Liver (tissue), 9 donors: ENCODE data around the gene JAKMIP2. TPM values are rescaled to one million over a fixed set of nuclear protein-coding genes. Genes with fewer than 3 reads are reported as not detected.

Source experiments
- DNase-seq: peaks from one replicate; pipeline ENCODE4 v3.0.0-alpha.2; 2017; ENCODE audit warnings: low spot score
- H3K27ac ChIP-seq, 2 donors: one replicate each; pipeline ENCODE4 v1.7.0; 2013; ENCODE audit warnings: inconsistent platforms in 2 of 2, low read length in 2 of 2, control low read depth in 1 of 2, low read depth in 1 of 2, mild to moderate bottlenecking in 1 of 2
- H3K27me3 ChIP-seq, 4 donors: one replicate each; pipeline versions ENCODE4 v1.6.1 to v1.7.0; 2013; ENCODE audit warnings: low read length in 3 of 4, inconsistent platforms in 1 of 4, mild to moderate bottlenecking in 1 of 4, moderate library complexity in 1 of 4; ENCODE audit not compliant: control insufficient read depth in 4 of 4, insufficient read depth in 4 of 4
- H3K36me3 ChIP-seq, 4 donors: one replicate each; pipeline versions ENCODE4 v1.6.1 to v1.7.0; 2013; ENCODE audit warnings: low read length in 3 of 4, mild to moderate bottlenecking in 3 of 4, low read depth in 1 of 4, moderate library complexity in 1 of 4; ENCODE audit not compliant: control insufficient read depth in 4 of 4, insufficient read depth in 3 of 4
- H3K4me1 ChIP-seq, 4 donors: one replicate each; pipeline versions ENCODE4 v1.6.1 to v1.7.0; 2013; ENCODE audit warnings: low read length in 3 of 4, mild to moderate bottlenecking in 3 of 4, moderate library complexity in 1 of 4; ENCODE audit not compliant: control insufficient read depth in 4 of 4, insufficient read depth in 4 of 4
- H3K4me3 ChIP-seq, 3 donors: one replicate each; pipeline versions ENCODE4 v1.6.1 to v1.7.0; 2013; ENCODE audit warnings: low read length in 3 of 3, control low read depth in 1 of 3, low read depth in 1 of 3, mild to moderate bottlenecking in 1 of 3
- H3K9ac ChIP-seq, 2 donors: one replicate each; pipeline ENCODE4 v1.7.0; 2013; ENCODE audit warnings: low read length in 2 of 2, mild to moderate bottlenecking in 2 of 2, moderate library complexity in 2 of 2, control low read depth in 1 of 2, low read depth in 1 of 2
- H3K9me3 ChIP-seq, 4 donors: one replicate each; pipeline versions ENCODE4 v1.6.1 to v1.7.0; 2013; ENCODE audit warnings: low read length in 3 of 4; ENCODE audit not compliant: control insufficient read depth in 4 of 4
- ATF3 ChIP-seq: IDR thresholded peaks from 2 replicates; pipeline ENCODE4 v1.6.1; 2016; ENCODE audit warnings: antibody characterized with exemption
- EGR1 ChIP-seq, 2 donors: IDR thresholded peaks; 2 replicates each; pipeline ENCODE4 v1.6.1; 2016 to 2018; ENCODE audit warnings: antibody characterized with exemption in 2 of 2, low read depth in 2 of 2
- FOXA1 ChIP-seq: IDR thresholded peaks from 2 replicates; pipeline ENCODE4 v1.6.1; 2016; ENCODE audit warnings: antibody characterized with exemption
- FOXA2 ChIP-seq: IDR thresholded peaks from 2 replicates; pipeline ENCODE4 v1.6.1; 2016; ENCODE audit warnings: antibody characterized with exemption
- HNF4A ChIP-seq, 2 donors: conservative IDR thresholded peaks; 2 replicates each; pipeline ENCODE4 v1.6.1; 2016; ENCODE audit warnings: antibody characterized with exemption in 2 of 2, mild to moderate bottlenecking in 2 of 2
- JUND ChIP-seq, 2 donors: IDR thresholded peaks; 2 replicates each; pipeline ENCODE4 v1.6.1; 2016; ENCODE audit warnings: antibody characterized with exemption in 2 of 2
- MAX ChIP-seq: IDR thresholded peaks from 2 replicates; pipeline ENCODE4 v1.6.1; 2016; ENCODE audit warnings: antibody characterized with exemption
- NR2F2 ChIP-seq: IDR thresholded peaks from 2 replicates; pipeline ENCODE4 v1.6.1; 2016; ENCODE audit warnings: antibody characterized with exemption
- RAD21 ChIP-seq, 2 donors: IDR thresholded peaks; 2 replicates each; pipeline ENCODE4 v1.6.1; 2016; ENCODE audit warnings: antibody characterized with exemption in 2 of 2, mild to moderate bottlenecking in 2 of 2
- RXRA ChIP-seq, 2 donors: IDR thresholded peaks; 2 replicates each; pipeline ENCODE4 v1.6.1; 2017 to 2018; ENCODE audit warnings: antibody characterized with exemption in 2 of 2, mild to moderate bottlenecking in 1 of 2
- SP1 ChIP-seq: IDR thresholded peaks from 2 replicates; pipeline ENCODE4 v1.6.1; 2018; ENCODE audit warnings: antibody characterized with exemption, mild to moderate bottlenecking
- TAF1 ChIP-seq: conservative IDR thresholded peaks from 2 replicates; pipeline ENCODE4 v1.6.1; 2016; ENCODE audit warnings: antibody characterized with exemption, mild to moderate bottlenecking
- YY1 ChIP-seq: IDR thresholded peaks from 2 replicates; pipeline ENCODE4 v1.6.1; 2016; ENCODE audit warnings: antibody characterized with exemption, mild to moderate bottlenecking
- WGBS: extraction: QIAGEN DNeasy Blood & Tissue Kit; methylation state at CpG from one replicate; pipeline ENCODE4 v1.1.7; 2013; 5-methylcytosine and 5-hydroxymethylcytosine counted together
- polyA plus RNA-seq, 2 donors: library from polyadenylated mRNA; stranded (reverse) in 1 of 2; unstranded in 1 of 2; fragments of 200-250 nt in 1 of 2; fragments of >200 nt in 1 of 2; fragmentation: Nextera tagmentation in 1 of 2; extraction: Ambion mirVana in 1 of 2; gene quantifications; one replicate each; pipeline versions ENCODE4 v1.2.1 to v1.2.3, GENCODE V29; 2013 to 2015
- total RNA-seq, 2 donors: library from RNA; depleted of rRNA; stranded (reverse); fragments of >200 nt; gene quantifications; one replicate each; pipeline ENCODE4 v1.2.3, GENCODE V29; 2014
- TF ChIP-seq, protein P1 (sequence below): IDR thresholded peaks from 2 replicates; pipeline ENCODE4 v1.6.1; 2016; ENCODE audit warnings: antibody characterized with exemption, mild to moderate bottlenecking
- TF ChIP-seq, protein P2 (sequence below): fragments of 150-350 bp; IDR thresholded peaks from 2 replicates; pipeline ENCODE4 v1.5.1; 2017; ENCODE audit warnings: improper control_type of control experiment, low read depth, low read length; ENCODE audit not compliant: missing input control
- TF ChIP-seq, protein P3 (sequence below): IDR thresholded peaks from 2 replicates; pipeline ENCODE4 v1.6.1; 2016; ENCODE audit warnings: antibody characterized with exemption
- donor health status: healthy.
- donor health status: healthy.
- donor health status: healthy.
- donor health status: healthy.
- donor health status: healthy.

JAKMIP2 gene
- total and polyA plus RNA-seq, 4 donors, result 0.06 to 0.38 (median 0.24) TPM

- no peaks in the 10 kb centered on the region for H3K4me1 ChIP-seq
- no peak for TF ChIP-seq YY1
- TF ChIP-seq, protein P1, sequence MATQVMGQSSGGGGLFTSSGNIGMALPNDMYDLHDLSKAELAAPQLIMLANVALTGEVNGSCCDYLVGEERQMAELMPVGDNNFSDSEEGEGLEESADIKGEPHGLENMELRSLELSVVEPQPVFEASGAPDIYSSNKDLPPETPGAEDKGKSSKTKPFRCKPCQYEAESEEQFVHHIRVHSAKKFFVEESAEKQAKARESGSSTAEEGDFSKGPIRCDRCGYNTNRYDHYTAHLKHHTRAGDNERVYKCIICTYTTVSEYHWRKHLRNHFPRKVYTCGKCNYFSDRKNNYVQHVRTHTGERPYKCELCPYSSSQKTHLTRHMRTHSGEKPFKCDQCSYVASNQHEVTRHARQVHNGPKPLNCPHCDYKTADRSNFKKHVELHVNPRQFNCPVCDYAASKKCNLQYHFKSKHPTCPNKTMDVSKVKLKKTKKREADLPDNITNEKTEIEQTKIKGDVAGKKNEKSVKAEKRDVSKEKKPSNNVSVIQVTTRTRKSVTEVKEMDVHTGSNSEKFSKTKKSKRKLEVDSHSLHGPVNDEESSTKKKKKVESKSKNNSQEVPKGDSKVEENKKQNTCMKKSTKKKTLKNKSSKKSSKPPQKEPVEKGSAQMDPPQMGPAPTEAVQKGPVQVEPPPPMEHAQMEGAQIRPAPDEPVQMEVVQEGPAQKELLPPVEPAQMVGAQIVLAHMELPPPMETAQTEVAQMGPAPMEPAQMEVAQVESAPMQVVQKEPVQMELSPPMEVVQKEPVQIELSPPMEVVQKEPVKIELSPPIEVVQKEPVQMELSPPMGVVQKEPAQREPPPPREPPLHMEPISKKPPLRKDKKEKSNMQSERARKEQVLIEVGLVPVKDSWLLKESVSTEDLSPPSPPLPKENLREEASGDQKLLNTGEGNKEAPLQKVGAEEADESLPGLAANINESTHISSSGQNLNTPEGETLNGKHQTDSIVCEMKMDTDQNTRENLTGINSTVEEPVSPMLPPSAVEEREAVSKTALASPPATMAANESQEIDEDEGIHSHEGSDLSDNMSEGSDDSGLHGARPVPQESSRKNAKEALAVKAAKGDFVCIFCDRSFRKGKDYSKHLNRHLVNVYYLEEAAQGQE, result no peak
- H3K27ac ChIP-seq, result no peak overlapping the region
- WGBS, result 0% methylated on average over 1 of the region's 1 CpG
- no peak for DNase-seq
- H3K36me3 ChIP-seq, result no peaks in the 10 kb centered on the region
- no peaks in the 10 kb centered on the region for H3K9me3 ChIP-seq
- H3K4me3 ChIP-seq, result no peak overlapping the region
- no peak overlapping the region for H3K9ac ChIP-seq
- H3K27me3 ChIP-seq, result no peaks in the 10 kb centered on the region
These were observed 180.9 kb downstream of the JAKMIP2 start for GRCh38 chr5:147601652-147602051.

DNA sequence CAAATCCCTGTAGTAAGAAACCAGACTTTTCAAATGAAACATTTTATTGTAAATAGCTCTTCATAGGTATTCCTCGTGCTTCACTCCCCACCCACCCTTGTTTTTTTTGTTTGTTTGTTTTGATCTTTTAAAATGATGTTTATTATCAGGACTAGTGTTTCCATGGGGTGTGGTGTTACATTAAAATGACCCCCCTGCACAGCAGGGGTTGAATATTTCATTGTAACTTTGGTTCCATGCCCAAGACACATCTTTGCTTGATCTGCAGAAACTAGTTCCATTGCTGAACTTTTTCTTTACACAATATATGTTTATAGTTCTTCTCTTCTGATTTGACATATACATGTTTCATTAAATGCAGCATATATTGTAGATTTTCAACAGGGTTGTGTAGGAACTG is 191.4 kb downstream of the JAKMIP2 start:
- 76% methylated on average over 1 of the region's 1 CpG for WGBS
- Histone ChIP-seq H3K36me3 (no peaks in the 10 kb centered on the region), H3K9ac (no peak overlapping the region), H3K9me3 (no peaks in the 10 kb centered on the region), H3K27me3 (no peaks in the 10 kb centered on the region), H3K27ac (no peak overlapping the region), H3K4me1 (no peaks in the 10 kb centered on the region), H3K4me3 (no peak overlapping the region)
- no peak for DNase-seq
- TF ChIP-seq NR2F2 (no peak), JUND (IDR thresholded peaks at IDR 0.05) (no peak), FOXA2 (no peak), HNF4A (conservative IDR thresholded peaks at IDR 0.05) (no peak), FOXA1 (no peak), ATF3 (no peak), TAF1 (no peak), MAX (no peak), SP1 (no peak), RAD21 (IDR thresholded peaks at IDR 0.05) (no peak), EGR1 (IDR thresholded peaks at IDR 0.05; ENCODE audit: low read depth in 2 of 2) (no peak), RXRA (IDR thresholded peaks at IDR 0.05) (no peak)
- TF ChIP-seq, protein P1, result no peak
- TF ChIP-seq, protein P2, sequence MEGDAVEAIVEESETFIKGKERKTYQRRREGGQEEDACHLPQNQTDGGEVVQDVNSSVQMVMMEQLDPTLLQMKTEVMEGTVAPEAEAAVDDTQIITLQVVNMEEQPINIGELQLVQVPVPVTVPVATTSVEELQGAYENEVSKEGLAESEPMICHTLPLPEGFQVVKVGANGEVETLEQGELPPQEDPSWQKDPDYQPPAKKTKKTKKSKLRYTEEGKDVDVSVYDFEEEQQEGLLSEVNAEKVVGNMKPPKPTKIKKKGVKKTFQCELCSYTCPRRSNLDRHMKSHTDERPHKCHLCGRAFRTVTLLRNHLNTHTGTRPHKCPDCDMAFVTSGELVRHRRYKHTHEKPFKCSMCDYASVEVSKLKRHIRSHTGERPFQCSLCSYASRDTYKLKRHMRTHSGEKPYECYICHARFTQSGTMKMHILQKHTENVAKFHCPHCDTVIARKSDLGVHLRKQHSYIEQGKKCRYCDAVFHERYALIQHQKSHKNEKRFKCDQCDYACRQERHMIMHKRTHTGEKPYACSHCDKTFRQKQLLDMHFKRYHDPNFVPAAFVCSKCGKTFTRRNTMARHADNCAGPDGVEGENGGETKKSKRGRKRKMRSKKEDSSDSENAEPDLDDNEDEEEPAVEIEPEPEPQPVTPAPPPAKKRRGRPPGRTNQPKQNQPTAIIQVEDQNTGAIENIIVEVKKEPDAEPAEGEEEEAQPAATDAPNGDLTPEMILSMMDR, result no peak
- TF ChIP-seq, protein P3, sequence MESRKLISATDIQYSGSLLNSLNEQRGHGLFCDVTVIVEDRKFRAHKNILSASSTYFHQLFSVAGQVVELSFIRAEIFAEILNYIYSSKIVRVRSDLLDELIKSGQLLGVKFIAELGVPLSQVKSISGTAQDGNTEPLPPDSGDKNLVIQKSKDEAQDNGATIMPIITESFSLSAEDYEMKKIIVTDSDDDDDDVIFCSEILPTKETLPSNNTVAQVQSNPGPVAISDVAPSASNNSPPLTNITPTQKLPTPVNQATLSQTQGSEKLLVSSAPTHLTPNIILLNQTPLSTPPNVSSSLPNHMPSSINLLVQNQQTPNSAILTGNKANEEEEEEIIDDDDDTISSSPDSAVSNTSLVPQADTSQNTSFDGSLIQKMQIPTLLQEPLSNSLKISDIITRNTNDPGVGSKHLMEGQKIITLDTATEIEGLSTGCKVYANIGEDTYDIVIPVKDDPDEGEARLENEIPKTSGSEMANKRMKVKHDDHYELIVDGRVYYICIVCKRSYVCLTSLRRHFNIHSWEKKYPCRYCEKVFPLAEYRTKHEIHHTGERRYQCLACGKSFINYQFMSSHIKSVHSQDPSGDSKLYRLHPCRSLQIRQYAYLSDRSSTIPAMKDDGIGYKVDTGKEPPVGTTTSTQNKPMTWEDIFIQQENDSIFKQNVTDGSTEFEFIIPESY, result no peak
